ENCODE data around the gene FUZ. TPM values are rescaled to one million over a fixed set of nuclear protein-coding genes. Genes with fewer than 3 reads are reported as not detected.
A peak's percentile ranks its signal among the peaks of the same experiment; 100 is the strongest.

Gene FUZ
- total RNA-seq, 1 donor from 2014 or later, result 26.8 TPM

DNA sequence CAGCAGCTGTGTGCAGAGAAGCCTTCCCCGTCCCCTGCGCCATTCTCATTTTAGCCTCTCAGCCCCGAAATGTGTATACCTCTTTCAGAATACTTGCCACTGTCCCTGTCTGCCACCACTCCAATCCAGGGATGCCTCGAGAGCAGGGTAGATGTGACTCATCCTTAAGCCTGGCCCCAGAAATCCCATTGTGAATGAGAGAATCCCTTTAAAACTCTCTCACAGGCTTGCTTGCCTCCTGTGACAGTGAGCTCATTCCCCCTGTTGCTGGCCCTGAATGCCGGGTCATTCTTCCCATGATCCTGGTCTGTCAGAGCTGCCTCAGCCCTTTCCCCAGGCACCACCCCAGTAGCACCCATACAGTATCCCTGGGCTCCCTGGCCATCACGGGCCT lies 36.7 kb downstream of the FUZ start:
- no peaks in the 10 kb centered on the region for H3K9me3 Mint-ChIP-seq
- TF ChIP-seq, protein P1, sequence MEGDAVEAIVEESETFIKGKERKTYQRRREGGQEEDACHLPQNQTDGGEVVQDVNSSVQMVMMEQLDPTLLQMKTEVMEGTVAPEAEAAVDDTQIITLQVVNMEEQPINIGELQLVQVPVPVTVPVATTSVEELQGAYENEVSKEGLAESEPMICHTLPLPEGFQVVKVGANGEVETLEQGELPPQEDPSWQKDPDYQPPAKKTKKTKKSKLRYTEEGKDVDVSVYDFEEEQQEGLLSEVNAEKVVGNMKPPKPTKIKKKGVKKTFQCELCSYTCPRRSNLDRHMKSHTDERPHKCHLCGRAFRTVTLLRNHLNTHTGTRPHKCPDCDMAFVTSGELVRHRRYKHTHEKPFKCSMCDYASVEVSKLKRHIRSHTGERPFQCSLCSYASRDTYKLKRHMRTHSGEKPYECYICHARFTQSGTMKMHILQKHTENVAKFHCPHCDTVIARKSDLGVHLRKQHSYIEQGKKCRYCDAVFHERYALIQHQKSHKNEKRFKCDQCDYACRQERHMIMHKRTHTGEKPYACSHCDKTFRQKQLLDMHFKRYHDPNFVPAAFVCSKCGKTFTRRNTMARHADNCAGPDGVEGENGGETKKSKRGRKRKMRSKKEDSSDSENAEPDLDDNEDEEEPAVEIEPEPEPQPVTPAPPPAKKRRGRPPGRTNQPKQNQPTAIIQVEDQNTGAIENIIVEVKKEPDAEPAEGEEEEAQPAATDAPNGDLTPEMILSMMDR (conservative IDR thresholded peaks at IDR 0.05), result no peak
- no peak overlapping the region for H3K4me3 Mint-ChIP-seq
- H3K27ac Mint-ChIP-seq, result peak overlapping the region; percentile 98
- peaks cover 20% of the 10 kb centered on the region for H3K4me1 Mint-ChIP-seq (ENCODE audit: unreplicated experiment)
- no peaks in the 10 kb centered on the region for H3K27me3 Mint-ChIP-seq
- no peak for DNase-seq (ENCODE audit: extremely low spot score, unreplicated experiment)
- H3K36me3 Mint-ChIP-seq, result peaks cover 21% of the 10 kb centered on the region

DNA sequence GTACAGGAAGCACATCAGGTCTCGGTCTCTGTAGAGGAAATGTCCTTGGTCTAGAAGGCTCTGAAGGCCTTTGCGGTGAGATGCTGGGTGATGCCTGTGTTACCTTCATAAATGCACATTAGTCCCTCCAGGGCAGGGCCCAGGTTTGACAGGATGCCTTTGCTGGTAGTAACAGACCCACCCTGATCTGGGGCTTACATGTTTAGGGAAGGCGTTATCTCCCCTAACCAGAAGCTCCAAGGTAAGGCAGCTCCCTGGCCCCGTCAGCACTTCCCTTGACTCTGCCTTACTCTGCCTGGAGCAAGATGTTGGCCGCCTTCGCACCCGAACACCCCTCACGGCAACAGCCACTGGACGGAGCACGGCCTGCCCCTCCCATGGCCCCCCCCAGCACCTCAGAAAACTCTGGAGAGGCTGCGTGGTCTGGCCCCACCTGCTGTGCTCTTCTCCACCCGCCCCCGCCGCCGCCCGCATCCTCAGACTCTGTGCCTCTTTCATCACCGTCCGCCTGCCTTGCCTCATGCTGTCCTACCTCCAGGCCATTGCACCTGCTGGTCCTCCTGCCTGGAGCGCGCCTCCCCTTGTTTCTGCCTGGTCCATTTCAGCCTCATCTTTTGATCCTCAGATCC lies 37.2 kb downstream of the FUZ start:
- no peaks in the 10 kb centered on the region for H3K27me3 Mint-ChIP-seq
- no peak for DNase-seq (ENCODE audit: extremely low spot score, unreplicated experiment)
- peaks cover 18% of the 10 kb centered on the region for H3K36me3 Mint-ChIP-seq
- no peaks in the 10 kb centered on the region for H3K9me3 Mint-ChIP-seq
- H3K4me1 Mint-ChIP-seq (ENCODE audit: unreplicated experiment), result peaks cover 15% of the 10 kb centered on the region
- H3K4me3 Mint-ChIP-seq, result peak overlapping the region; percentile 47
- TF ChIP-seq, protein P1 (conservative IDR thresholded peaks at IDR 0.05), result no peak
- H3K27ac Mint-ChIP-seq, result peak overlapping the region; percentile 98

DNA sequence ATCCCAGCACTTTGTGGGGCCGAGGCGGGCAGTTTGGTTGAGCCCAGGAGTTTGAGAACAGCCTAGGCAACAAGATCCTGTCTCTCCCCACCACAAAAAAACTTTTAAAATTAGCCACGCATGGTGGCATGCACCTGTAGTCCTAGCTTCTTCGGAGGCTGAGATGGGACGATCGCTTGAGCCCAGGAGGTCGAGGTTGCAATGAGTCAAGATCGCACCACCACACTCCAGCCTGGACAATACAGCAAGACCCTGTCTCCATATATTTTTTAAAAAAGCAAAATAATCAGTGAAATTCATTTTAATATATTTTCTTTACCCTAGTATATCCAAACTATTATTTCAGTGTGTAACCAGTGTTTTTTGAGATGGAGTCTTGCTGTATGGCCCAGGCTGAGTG lies 38.1 kb downstream of the FUZ start:
- Mint-ChIP-seq H3K27me3 (no peaks in the 10 kb centered on the region), H3K4me1 (ENCODE audit: unreplicated experiment) (peaks cover 16% of the 10 kb centered on the region), H3K9me3 (no peaks in the 10 kb centered on the region), H3K27ac (peak overlapping the region; percentile 98), H3K36me3 (peaks cover 14% of the 10 kb centered on the region), H3K4me3 (no peak overlapping the region)
- no peak for DNase-seq (ENCODE audit: extremely low spot score, unreplicated experiment)
- TF ChIP-seq, protein P1 (conservative IDR thresholded peaks at IDR 0.05), result no peak

DNA sequence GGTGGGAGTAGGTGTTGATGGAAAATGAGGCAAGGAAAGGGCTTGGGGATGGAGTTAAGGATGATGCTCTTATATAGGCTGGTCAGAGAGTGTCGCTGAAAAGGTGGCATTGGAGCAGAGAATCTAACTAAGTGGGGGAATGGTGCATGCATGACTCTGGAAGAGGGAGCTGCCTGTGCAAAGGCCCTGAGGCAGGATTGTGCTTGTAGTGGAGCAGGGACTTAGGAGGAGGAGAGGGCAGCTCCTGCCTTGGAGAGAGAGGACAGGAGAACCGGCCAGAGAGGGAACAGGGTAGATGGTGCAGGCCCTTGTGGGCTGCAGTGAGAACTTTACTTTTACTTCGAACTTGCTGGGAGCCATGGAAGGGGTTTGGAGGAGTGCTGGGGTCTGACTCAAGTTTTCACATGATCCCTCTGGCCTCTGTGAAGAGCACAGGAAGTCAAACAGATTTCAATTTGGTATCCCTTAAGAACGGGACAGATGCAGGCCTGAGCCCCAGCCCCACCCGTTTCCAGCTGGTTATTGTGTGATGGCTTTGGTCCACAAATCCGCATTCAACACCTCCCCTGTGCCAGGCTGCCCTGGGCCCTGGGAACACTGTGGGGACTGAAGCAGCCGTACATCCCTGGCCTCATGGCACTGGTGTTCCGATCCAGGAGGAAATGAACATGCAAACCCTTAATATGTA lies 39.3 kb downstream of the FUZ start:
- DNase-seq (ENCODE audit: extremely low spot score, unreplicated experiment), result no peak
- H3K9me3 Mint-ChIP-seq, result no peaks in the 10 kb centered on the region
- no peaks in the 10 kb centered on the region for H3K27me3 Mint-ChIP-seq
- H3K36me3 Mint-ChIP-seq, result peaks cover 12% of the 10 kb centered on the region
- no peak overlapping the region for H3K4me3 Mint-ChIP-seq
- H3K27ac Mint-ChIP-seq, result peak overlapping the region; percentile 76
- TF ChIP-seq, protein P1 (conservative IDR thresholded peaks at IDR 0.05), result no peak
- H3K4me1 Mint-ChIP-seq (ENCODE audit: unreplicated experiment), result peaks cover 17% of the 10 kb centered on the region

DNA sequence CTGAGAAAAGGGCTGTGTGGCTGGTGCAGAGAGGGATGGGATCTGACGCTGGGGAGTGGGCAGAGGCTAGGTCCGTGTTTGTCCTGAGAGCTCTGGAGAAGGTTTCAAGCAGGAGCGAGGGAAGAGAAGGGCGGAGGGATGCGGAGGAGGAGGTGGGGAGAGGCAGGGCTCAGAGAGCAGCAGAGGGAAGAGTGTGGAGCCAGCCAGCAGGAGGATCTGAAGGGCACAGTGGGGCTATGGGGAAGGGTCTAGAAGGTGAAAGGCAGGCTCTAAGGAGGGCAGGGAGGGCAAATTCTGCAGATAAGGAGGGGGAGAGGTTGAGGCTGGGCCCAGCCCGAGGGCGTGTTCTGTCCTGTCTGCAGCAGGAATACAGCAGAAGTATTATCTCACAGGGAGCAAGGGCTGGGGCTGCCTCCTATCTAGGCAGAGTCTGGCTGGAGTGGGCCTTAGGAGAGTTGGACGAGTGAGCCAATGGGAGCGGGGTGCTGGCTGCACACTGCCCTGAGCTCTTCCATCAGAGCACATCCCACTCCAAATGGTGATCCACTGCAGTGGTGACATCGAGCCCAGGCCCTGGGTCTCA lies 40.2 kb downstream of the FUZ start:
- H3K9me3 Mint-ChIP-seq, result no peaks in the 10 kb centered on the region
- DNase-seq (ENCODE audit: extremely low spot score, unreplicated experiment), result no peak
- TF ChIP-seq, protein P1 (conservative IDR thresholded peaks at IDR 0.05), result no peak
- no peak overlapping the region for H3K4me3 Mint-ChIP-seq
- peaks cover 12% of the 10 kb centered on the region for H3K36me3 Mint-ChIP-seq
- no peaks in the 10 kb centered on the region for H3K27me3 Mint-ChIP-seq
- peak overlapping the region; percentile 76 for H3K27ac Mint-ChIP-seq
- H3K4me1 Mint-ChIP-seq (ENCODE audit: unreplicated experiment), result peaks cover 24% of the 10 kb centered on the region
